Head of caudate nucleus (tissue), 42 donors: ENCODE data around the gene BMERB1.
"Not testable (repeated sequence)": the region's sequence is repeated elsewhere in the genome, so short reads cannot be mapped to it uniquely, and the experiment has no call there.

ENCODE experiments used
- DNase-seq, 42 donors: peaks; one replicate each; pipeline versions ENCODE4 v3.0.0 to v3.0.0-alpha.2; 2020 to 2021; ENCODE audit warnings: mixed read lengths in 7 of 42
- intact Hi-C: fragments of 100-400 bp; cut with DNase I; formaldehyde crosslinking; loops from one replicate; pipeline ENCODE4 v1.15.0; 2022

Gene BMERB1

GRCh38 chr16:15598648-15599190, 164.3 kb downstream of the BMERB1 start:
- no peak for DNase-seq
- intact Hi-C loops = no loop called here

DNA sequence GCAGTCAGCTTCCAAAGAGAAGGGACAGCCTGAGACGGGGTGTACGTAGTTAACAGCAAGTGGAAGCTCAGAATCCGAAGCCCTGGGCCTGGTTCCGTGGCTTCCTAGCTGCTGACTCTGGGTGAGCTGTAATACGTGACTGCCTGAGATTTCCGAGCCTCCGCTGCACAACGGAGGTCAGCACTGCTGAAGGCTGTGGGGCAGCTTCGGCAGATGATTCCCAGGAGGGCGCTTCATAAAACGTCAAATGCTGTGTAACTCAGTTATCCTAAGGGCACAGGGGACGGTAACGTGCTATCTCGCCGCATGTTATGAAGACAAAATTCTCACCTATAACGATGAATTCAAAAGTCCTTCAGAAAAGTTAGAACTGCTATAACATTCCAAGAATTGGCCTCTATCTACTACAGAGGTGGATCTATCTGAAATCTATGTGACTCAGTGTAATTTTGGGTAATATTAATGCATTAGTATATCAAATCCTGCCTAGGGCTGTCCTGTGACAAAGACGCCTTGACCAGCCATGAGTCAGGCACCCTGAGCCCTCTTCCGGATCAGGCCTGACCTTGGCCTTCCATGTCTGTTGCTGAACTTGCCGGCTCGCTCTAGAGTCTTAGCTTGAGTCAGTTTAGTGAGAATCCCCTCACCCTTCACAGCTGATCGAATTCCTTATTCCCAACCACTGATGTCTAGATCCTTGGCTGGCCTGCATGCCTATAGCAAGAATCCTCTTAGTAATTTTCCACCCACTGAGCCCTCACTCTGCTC, 165.1 kb downstream of the BMERB1 start:
- no peak for DNase-seq
- intact Hi-C loops = no loop called here

DNA sequence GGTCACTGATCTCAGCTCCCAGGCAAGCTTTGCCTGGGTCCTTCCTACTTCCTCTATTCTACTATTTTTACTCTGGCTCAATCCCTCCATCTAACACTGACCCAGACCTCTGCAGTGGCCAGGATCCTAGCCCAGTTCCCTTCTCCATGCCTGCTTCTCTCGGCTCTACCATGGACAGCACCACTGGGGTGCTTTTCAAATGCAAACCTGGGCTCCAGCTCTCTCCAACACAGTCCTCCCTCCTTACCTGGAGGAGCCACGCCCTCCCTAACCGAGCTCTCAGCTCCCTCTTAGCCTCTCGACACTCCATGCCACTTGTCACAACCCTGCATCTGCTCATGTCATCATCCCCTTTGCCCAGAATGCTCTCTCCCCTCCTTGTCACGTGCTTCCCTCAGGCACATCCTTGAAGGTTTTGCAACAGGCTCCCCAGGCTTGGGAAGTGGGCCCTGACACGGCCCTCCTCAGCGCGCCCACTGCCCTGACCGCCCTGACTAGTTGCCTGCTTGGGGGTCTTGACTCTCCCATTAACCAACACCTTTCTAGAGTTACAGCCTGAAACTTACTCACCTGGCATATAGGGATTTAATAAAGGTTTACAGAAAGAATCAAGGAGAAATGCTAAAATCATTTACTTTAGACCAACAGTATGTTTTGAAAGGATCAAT, 167.0 kb downstream of the BMERB1 start:
- intact Hi-C loops = no loop called here
- DNase-seq = no peak

GRCh38 chr16:15602285-15603044, 168.1 kb downstream of the BMERB1 start:
- no peak for DNase-seq
- intact Hi-C loops = no loop called here

DNA sequence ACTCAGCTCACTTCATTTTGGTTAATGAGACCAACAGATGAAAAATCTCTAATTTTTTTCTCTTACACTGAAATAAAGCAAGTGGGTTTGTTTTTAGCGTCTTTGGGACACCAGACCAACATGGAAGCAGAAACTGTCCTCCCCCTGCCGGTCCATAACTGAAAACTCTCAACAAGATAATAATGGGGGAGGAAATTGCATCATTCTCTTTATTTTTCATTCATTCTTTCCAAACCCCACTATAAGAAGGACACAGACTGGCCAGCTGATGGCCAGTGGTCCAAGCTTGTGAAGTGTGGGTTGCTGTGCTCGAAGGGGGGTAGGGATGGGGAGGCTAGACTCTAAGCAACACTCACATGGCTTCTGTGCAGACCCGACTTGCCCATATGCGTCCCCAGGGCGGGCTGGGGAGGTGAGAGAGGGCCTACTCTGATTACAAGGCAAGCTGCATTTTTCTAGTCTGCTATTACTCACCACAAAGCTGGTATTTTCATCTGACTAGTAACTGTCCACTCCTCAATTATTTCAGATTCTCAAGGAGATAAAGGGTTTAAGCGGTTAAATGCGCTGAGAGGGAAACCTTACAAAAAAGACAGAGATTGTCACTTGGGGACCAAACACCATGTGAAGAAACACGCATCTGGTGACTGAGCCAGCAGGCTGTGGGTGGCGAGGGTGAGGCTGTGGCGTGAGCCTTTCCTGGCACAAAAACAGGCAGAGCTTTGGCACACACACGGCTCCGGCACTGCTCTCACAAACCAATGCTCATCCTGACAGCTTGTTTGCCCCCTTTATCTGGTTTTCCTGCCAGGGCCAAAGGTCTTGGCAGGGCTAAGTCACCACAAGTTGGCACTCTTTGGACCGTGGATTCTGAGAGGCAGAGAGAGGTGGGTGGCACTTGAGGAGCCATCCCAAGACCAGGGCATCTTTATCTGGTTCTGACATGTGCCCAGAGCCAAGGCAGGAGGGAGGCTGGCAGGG, 170.4 kb downstream of the BMERB1 start:
- intact Hi-C loops = no loop called here
- DNase-seq = peak in 30 of 42 donors; percentile 13 to 77 (median 36)

- DNase-seq = peak in 26 of 42 donors; percentile 11 to 81 (median 38)
- intact Hi-C loops = no loop called here
These were observed 171.6 kb downstream of the BMERB1 start for GRCh38 chr16:15605839-15606517.

GRCh38 chr16:15606518-15607220, 172.3 kb downstream of the BMERB1 start:
- intact Hi-C loops = no loop called here
- DNase-seq = no peak

DNA sequence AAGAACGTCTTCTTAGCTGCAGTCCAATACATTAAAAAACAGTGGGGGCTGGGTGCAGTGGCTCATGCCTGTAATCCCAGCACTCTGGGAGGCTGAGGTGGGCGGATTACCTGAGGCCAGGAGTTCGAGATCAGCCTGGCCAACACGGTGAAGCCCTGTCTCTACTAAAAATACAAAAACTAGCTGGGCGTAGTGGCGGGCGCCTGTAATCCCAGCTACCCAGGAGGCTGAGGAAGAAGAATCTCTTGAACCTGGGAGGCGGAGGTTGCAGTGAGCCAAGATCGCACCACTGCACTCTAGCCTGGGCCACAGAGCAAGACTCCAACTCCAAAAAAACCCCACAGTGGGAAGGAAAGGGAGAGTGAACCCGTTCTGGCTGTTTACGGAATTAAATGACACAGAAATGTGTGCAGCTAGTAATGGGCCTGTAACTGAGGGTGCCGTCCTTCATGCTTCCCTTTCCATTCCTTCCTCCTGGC, 172.9 kb downstream of the BMERB1 start:
- DNase-seq, intact Hi-C loops: not testable (repeated sequence)

- peak in 1 of 42 donors; percentile 67 for DNase-seq
- intact Hi-C loops = no loop called here
These were observed 173.5 kb downstream of the BMERB1 start for GRCh38 chr16:15607700-15608396.

- intact Hi-C loops = no loop called here
- DNase-seq = no peak
These were observed 174.3 kb downstream of the BMERB1 start for GRCh38 chr16:15608398-15609285.

GRCh38 chr16:15609286-15609649, 174.9 kb downstream of the BMERB1 start:
- DNase-seq = no peak
- intact Hi-C loops = no loop called here

GRCh38 chr16:15610369-15610871, 176.0 kb downstream of the BMERB1 start:
- intact Hi-C loops = no loop called here

GRCh38 chr16:15611610-15612009, 177.2 kb downstream of the BMERB1 start:
- no peak for DNase-seq
- intact Hi-C loops = no loop called here

More at GRCh38 chr16:15610369-15610871, 176.0 kb downstream of the BMERB1 start:
- DNase-seq = no peak

GRCh38 chr16:15613676-15614075, 179.3 kb downstream of the BMERB1 start:
- intact Hi-C loops = no loop called here
- no peak for DNase-seq

GRCh38 chr16:15616012-15616411, 181.6 kb downstream of the BMERB1 start:
- intact Hi-C loops = no loop called here
- no peak for DNase-seq
